ENCODE measurements around the gene CLSTN1. TPM values are rescaled to one million over a fixed set of nuclear protein-coding genes. Genes with fewer than 3 reads are reported as not detected.

CLSTN1 gene
- total and polyA plus RNA-seq, 2 of the 13 experiments (the other 11 are each of a cell fraction or from before 2014, with no cell fraction given) = 19.7 to 29.8 TPM

DNA sequence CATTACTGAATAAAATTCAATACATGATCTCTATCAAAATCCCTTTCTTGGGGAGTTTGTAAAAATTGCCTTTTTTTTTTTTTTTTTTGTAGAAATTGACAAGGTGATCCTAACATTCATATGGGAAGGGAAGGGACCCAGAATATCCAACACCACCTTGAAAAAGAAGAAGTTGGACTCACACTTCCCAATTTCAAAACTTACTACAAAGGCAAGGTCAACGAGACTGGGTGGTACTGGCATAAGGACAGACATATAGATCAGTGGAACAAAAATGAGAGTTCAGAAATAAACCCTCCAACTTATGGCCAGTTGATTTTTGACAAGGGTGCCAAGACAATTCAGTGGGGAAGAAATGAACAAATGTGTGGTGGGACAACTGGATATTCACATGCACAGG is 31.4 kb upstream of the CLSTN1 start (continued):
- TF ChIP-seq, protein P1, sequence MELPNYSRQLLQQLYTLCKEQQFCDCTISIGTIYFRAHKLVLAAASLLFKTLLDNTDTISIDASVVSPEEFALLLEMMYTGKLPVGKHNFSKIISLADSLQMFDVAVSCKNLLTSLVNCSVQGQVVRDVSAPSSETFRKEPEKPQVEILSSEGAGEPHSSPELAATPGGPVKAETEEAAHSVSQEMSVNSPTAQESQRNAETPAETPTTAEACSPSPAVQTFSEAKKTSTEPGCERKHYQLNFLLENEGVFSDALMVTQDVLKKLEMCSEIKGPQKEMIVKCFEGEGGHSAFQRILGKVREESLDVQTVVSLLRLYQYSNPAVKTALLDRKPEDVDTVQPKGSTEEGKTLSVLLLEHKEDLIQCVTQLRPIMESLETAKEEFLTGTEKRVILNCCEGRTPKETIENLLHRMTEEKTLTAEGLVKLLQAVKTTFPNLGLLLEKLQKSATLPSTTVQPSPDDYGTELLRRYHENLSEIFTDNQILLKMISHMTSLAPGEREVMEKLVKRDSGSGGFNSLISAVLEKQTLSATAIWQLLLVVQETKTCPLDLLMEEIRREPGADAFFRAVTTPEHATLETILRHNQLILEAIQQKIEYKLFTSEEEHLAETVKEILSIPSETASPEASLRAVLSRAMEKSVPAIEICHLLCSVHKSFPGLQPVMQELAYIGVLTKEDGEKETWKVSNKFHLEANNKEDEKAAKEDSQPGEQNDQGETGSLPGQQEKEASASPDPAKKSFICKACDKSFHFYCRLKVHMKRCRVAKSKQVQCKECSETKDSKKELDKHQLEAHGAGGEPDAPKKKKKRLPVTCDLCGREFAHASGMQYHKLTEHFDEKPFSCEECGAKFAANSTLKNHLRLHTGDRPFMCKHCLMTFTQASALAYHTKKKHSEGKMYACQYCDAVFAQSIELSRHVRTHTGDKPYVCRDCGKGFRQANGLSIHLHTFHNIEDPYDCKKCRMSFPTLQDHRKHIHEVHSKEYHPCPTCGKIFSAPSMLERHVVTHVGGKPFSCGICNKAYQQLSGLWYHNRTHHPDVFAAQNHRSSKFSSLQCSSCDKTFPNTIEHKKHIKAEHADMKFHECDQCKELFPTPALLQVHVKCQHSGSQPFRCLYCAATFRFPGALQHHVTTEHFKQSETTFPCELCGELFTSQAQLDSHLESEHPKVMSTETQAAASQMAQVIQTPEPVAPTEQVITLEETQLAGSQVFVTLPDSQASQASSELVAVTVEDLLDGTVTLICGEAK (IDR thresholded peaks at IDR 0.05) = no peak
- TF ChIP-seq, protein P1 (CRISPR knock-in tag; IDR thresholded peaks at IDR 0.05) = no peak

DNA sequence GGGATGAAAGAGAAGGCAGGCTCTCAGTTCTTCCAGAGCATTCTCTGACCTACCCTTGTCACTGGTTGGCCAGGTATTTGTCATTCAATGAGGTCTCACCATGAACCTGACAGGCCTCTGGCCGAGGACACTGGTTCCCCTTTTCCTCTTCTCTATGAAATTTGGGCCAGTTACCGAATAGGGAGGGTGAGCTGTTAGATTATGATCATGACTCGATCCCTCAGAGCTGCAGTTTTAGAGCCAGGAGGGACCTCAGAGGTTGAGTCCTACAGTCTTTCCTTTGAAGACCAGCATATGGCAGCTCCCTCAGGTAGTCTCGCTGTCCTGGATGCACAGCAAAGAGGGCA is 29.5 kb upstream of the CLSTN1 start:
- CTCF ChIA-PET (ENCODE audit: low intra/inter-chr PET ratio, low total read pairs) = no interaction called here
- intact Hi-C loops (cut with micrococcal nuclease; ENCODE audit: unreplicated experiment) = no loop called here
- H3K9me3 ChIP-seq (ENCODE audit: low read length) = 0 out of 2 replicates have a peak, but pooled peaks cover 3% of the 10 kb centered on the region
- H3K4me1 ChIP-seq (ENCODE audit: insufficient read depth, low read length) = peaks cover 6% of the 10 kb centered on the region; the same call in 1 of the 2 replicates
- no peak overlapping the region for H3K27ac ChIP-seq (ENCODE audit: extremely low read length, insufficient read depth, low read length)
- H3K79me2 ChIP-seq (ENCODE audit: insufficient read depth, low read length) = no peaks in the 10 kb centered on the region
- BruUV-seq (replicated peaks) = no TSS peak
- in situ Hi-C loops (cut with HindIII; ENCODE audit: extremely low pct_ligation_motif_present, low pct_unique_long_range_greater_than_20kb) = no loop called here
- no peak overlapping the region for H3K4me2 ChIP-seq (ENCODE audit: low read depth, low read length)
- FAIRE-seq (no peak), ATAC-seq (no peak), DNase-seq (ENCODE audit: low spot score) (no peak)
- POLR2A ChIA-PET = no interaction called here
- H2AFZ ChIP-seq (ENCODE audit: low read length) = no peak overlapping the region
- no peak for TF ChIP-seq ZNF552 (CRISPR knock-in tag; IDR thresholded peaks at IDR 0.05; ENCODE audit: borderline replicate concordance)
- TF ChIP-seq FIP1L1 (IDR thresholded peaks at IDR 0.05; ENCODE audit: borderline replicate concordance, insufficient read depth, low read depth, low read length) = no peak
- H3K36me3 ChIP-seq (replicated peaks in 1 of 2; ENCODE audit: control insufficient read depth in 1 of 2, insufficient read depth in 2 of 2, low read length in 2 of 2) = peaks cover 11 to 47% of the 10 kb centered on the region in 2 experiments; a peak in 4 of 5 replicates
- no peak overlapping the region for H3K4me3 ChIP-seq (replicated peaks in 1 of 3; ENCODE audit: insufficient read depth in 1 of 3, low read depth in 2 of 3, low read length in 3 of 3)
- 93% methylated on average over 4 of the region's 4 CpGs for WGBS (ENCODE audit: low lambda C conversion rate)
- H4K20me1 ChIP-seq (ENCODE audit: insufficient read depth, low read length) = 0 out of 2 replicates have a peak, but pooled peaks cover 3% of the 10 kb centered on the region
- no peak overlapping the region for H3K9ac ChIP-seq (ENCODE audit: insufficient read depth, low read depth, low read length)
- H3K27me3 ChIP-seq (ENCODE audit: control insufficient read depth in 1 of 2, insufficient read depth in 2 of 2, low read length in 2 of 2) = no peaks in the 10 kb centered on the region

Measured in HepG2 (cell line).